Keratinocyte (primary cell): ENCODE data around the gene CCDC60. TPM values are rescaled to one million over a fixed set of nuclear protein-coding genes. Genes with fewer than 3 reads are reported as not detected.

ENCODE experiments used
- DNase-seq: peaks from one replicate; pipeline ENCODE4 v3.0.0-alpha.2; 2011; ENCODE audit warnings: low read depth, missing footprints, low spot score
- FAIRE-seq: peaks from 2 replicates; lab custom pipeline; 2011; peaks lifted over from hg19 to GRCh38; lab: Jason Lieb, UNC
- H2AFZ ChIP-seq: 2 replicates; pipeline ENCODE4 v1.6.0; 2012; ENCODE audit warnings: low read length, control low read depth, inconsistent platforms; ENCODE audit not compliant: control insufficient read depth
- H3K27ac ChIP-seq: 2 replicates; pipeline ENCODE4 v1.5.1; 2011; ENCODE audit warnings: low read length; ENCODE audit not compliant: control insufficient read depth, insufficient read depth
- H3K27me3 ChIP-seq: 3 replicates; pipeline ENCODE4 v1.6.0; 2011; ENCODE audit warnings: low read length; ENCODE audit not compliant: control insufficient read depth, insufficient read depth; ENCODE audit errors: extremely low read depth
- H3K36me3 ChIP-seq, 2 experiments: 2 replicates in 1 of 2; 3 replicates in 1 of 2; pipeline ENCODE4 v1.5.1; 2011; ENCODE audit warnings: low read length in 2 of 2, mild to moderate bottlenecking in 1 of 2; ENCODE audit not compliant: control insufficient read depth in 2 of 2, insufficient read depth in 2 of 2; ENCODE audit errors: extremely low read depth in 1 of 2
- H3K4me1 ChIP-seq: 3 replicates; pipeline ENCODE4 v1.5.1; 2011; ENCODE audit warnings: low read length; ENCODE audit not compliant: control insufficient read depth, insufficient read depth; ENCODE audit errors: extremely low read depth
- H3K4me2 ChIP-seq: 3 replicates; pipeline ENCODE4 v1.6.0; 2011; ENCODE audit warnings: low read depth, low read length; ENCODE audit not compliant: control insufficient read depth, insufficient read depth; ENCODE audit errors: extremely low read depth
- H3K4me3 ChIP-seq, 3 experiments: fragments of 200-600 bp in 1 of 3; sonication (generic) in 1 of 3; 2 replicates in 2 of 3; 3 replicates in 1 of 3; pipeline ENCODE4 v1.5.1; 2011 to 2016; ENCODE audit warnings: low read length in 3 of 3, mild to moderate bottlenecking in 3 of 3, control low read depth in 2 of 3, inconsistent platforms in 1 of 3, low read depth in 1 of 3, mixed read lengths in 1 of 3, mixed run types in 1 of 3, moderate library complexity in 1 of 3; ENCODE audit not compliant: control insufficient read depth in 2 of 3, insufficient read depth in 2 of 3; ENCODE audit errors: extremely low read depth in 1 of 3
- H3K79me2 ChIP-seq: 2 replicates; pipeline ENCODE4 v1.6.0; 2012; ENCODE audit warnings: low read length; ENCODE audit not compliant: control insufficient read depth, insufficient read depth
- H3K9ac ChIP-seq: 3 replicates; pipeline ENCODE4 v1.6.0; 2011; ENCODE audit warnings: low read length; ENCODE audit not compliant: control insufficient read depth, insufficient read depth; ENCODE audit errors: extremely low read depth
- H3K9me1 ChIP-seq: 3 replicates; pipeline ENCODE4 v1.6.0; 2011; ENCODE audit warnings: low read length; ENCODE audit not compliant: control insufficient read depth, insufficient read depth; ENCODE audit errors: extremely low read depth
- H3K9me3 ChIP-seq: 2 replicates; pipeline ENCODE4 v1.5.1; 2012; ENCODE audit warnings: low read depth, low read length; ENCODE audit not compliant: control insufficient read depth
- H4K20me1 ChIP-seq: 3 replicates; pipeline ENCODE4 v1.6.0; 2011; ENCODE audit warnings: low read length; ENCODE audit not compliant: control insufficient read depth, insufficient read depth; ENCODE audit errors: extremely low read depth
- CTCF ChIP-seq, 3 experiments: IDR thresholded peaks in 1 of 3; conservative IDR thresholded peaks in 1 of 3; optimal IDR thresholded peaks in 1 of 3; 2 replicates in 2 of 3; 3 replicates in 1 of 3; pipeline versions ENCODE3 to v1.5.1; 2011; ENCODE audit warnings: low read length in 3 of 3, mild to moderate bottlenecking in 3 of 3, moderate library complexity in 2 of 3, control low read depth in 1 of 3, inconsistent platforms in 1 of 3; ENCODE audit not compliant: insufficient read depth in 2 of 3; ENCODE audit errors: extremely low read depth in 1 of 3
- EZH2 ChIP-seq: IDR thresholded peaks from one replicate; pipeline ENCODE4 v1.6.1; 2012; ENCODE audit warnings: inconsistent platforms, mild to moderate bottlenecking, low read length, moderate library complexity
- dilution Hi-C: fragments of 300-500 bp; cut with MboI; formaldehyde crosslinking; loops from one replicate; pipeline ENCODE4 v1.7.0; 2020; ENCODE audit warnings: low sequenced_read_pairs; ENCODE audit not compliant: extremely low pct_ligation_motif_present
- polyA plus RNA-seq, 5 experiments: library from polyadenylated mRNA; depleted of rRNA in 3 of 5; stranded (reverse) in 3 of 5; stranded (forward) in 1 of 5; unstranded in 1 of 5; fragments of >200 nt; gene quantifications; 1 replicate in 1 of 5; 2 replicates in 3 of 5; 3 replicates in 1 of 5; pipeline versions ENCODE4 v1.2.1 to v1.2.3, GENCODE V29; 2011 to 2012; ENCODE audit warnings: missing spikeins in 2 of 5, low read depth in 1 of 5, low replicate concordance in 1 of 5

CCDC60 gene
- polyA plus RNA-seq, 1 donor (not counting 4 experiments of a cell fraction or from before 2014, with no cell fraction given): 0.09 TPM

- H4K20me1 ChIP-seq: no peaks in the 10 kb centered on the region
- H3K4me3 ChIP-seq: no peak overlapping the region
- no peaks in the 10 kb centered on the region for H3K27me3 ChIP-seq
- DNase-seq (no peak), FAIRE-seq (no peak)
- no peak overlapping the region for H3K27ac ChIP-seq
- no peak overlapping the region for H3K4me2 ChIP-seq
- H3K9ac ChIP-seq: no peak overlapping the region
- H3K9me1 ChIP-seq: no peaks in the 10 kb centered on the region
- no peaks in the 10 kb centered on the region for H3K36me3 ChIP-seq
- dilution Hi-C loops: no loop called here
- H3K79me2 ChIP-seq: no peaks in the 10 kb centered on the region
- H3K9me3 ChIP-seq: no peaks in the 10 kb centered on the region
- no peak overlapping the region for H2AFZ ChIP-seq
- TF ChIP-seq EZH2 (no peak), CTCF (optimal IDR thresholded peaks at IDR 0.05 in 1 of 3, IDR thresholded peaks at IDR 0.05 in 1 of 3, conservative IDR thresholded peaks at IDR 0.05 in 1 of 3; ENCODE audit: extremely low read depth in 1 of 3, insufficient read depth in 2 of 3, low read length in 3 of 3) (no peak)
- H3K4me1 ChIP-seq: no peaks in the 10 kb centered on the region
Observed at GRCh38 chr12:119500209-119500608, 165.7 kb downstream of the CCDC60 start.

GRCh38 chr12:119501052-119501451 is 166.5 kb downstream of the CCDC60 start:
- dilution Hi-C loops: no loop called here
- no peak for DNase-seq
- H3K9ac ChIP-seq: no peak overlapping the region

More at GRCh38 chr12:119501052-119501451, 166.5 kb downstream of the CCDC60 start:
- Histone ChIP-seq H2AFZ (no peak overlapping the region), H3K27me3 (no peaks in the 10 kb centered on the region), H3K4me2 (no peak overlapping the region), H4K20me1 (no peaks in the 10 kb centered on the region), H3K4me3 (no peak overlapping the region), H3K9me1 (no peaks in the 10 kb centered on the region), H3K4me1 (no peaks in the 10 kb centered on the region), H3K36me3 (no peaks in the 10 kb centered on the region), H3K27ac (no peak overlapping the region), H3K79me2 (no peaks in the 10 kb centered on the region), H3K9me3 (no peaks in the 10 kb centered on the region)
- TF ChIP-seq EZH2: no peak
- TF ChIP-seq CTCF (optimal IDR thresholded peaks at IDR 0.05 in 1 of 3, IDR thresholded peaks at IDR 0.05 in 1 of 3, conservative IDR thresholded peaks at IDR 0.05 in 1 of 3; ENCODE audit: extremely low read depth in 1 of 3, insufficient read depth in 2 of 3, low read length in 3 of 3): no peak
- FAIRE-seq: no peak
